Thyroid gland (tissue), 4 donors: ENCODE measurements around the gene ZBP1. TPM values are rescaled to one million over a fixed set of nuclear protein-coding genes. Genes with fewer than 3 reads are reported as not detected.

Source experiments
- DNase-seq, 2 donors: peaks; one replicate each; pipeline ENCODE4 v3.0.0-alpha.2; 2019
- H3K27ac ChIP-seq, 3 donors: fragments of 200-600 bp; sonication (generic); 1 replicate in 2 of 3; 2 replicates in 1 of 3; pipeline ENCODE4 v1.5.1; 2016 to 2019; ENCODE audit warnings: mild to moderate bottlenecking in 1 of 3, moderate library complexity in 1 of 3
- H3K27me3 ChIP-seq: fragments of 200-600 bp; sonication (generic); one replicate; pipeline ENCODE4 v1.5.1; 2019
- H3K36me3 ChIP-seq, 2 donors: fragments of 200-600 bp; sonication (generic); one replicate each; pipeline ENCODE4 v1.5.1; 2016 to 2019
- H3K4me1 ChIP-seq, 2 donors: fragments of 200-600 bp; sonication (generic); one replicate each; pipeline ENCODE4 v1.5.1; 2017 to 2019
- H3K4me3 ChIP-seq, 3 donors: fragments of 200-600 bp; sonication (generic); replicated peaks in 1 of 3; 1 replicate in 2 of 3; 2 replicates in 1 of 3; pipeline ENCODE4 v1.5.1; 2016; ENCODE audit warnings: mild to moderate bottlenecking in 1 of 3
- H3K9me3 ChIP-seq: fragments of 200-600 bp; sonication (generic); one replicate; pipeline ENCODE4 v1.5.1; 2017
- CTCF ChIP-seq, 6 experiments: fragments of 200-600 bp in 3 of 6; fragments of 450-650 bp in 3 of 6; sonication (generic) in 3 of 6; IDR thresholded peaks; one replicate each; pipeline ENCODE4 v1.5.1; 2016 to 2019; ENCODE audit warnings: antibody characterized with exemption in 6 of 6, mild to moderate bottlenecking in 2 of 6, inconsistent platforms in 1 of 6, moderate library complexity in 1 of 6
- POLR2A ChIP-seq, 2 donors: fragments of 450-650 bp; IDR thresholded peaks; one replicate each; pipeline ENCODE4 v1.6.1; 2017; ENCODE audit warnings: antibody characterized with exemption in 2 of 2, mild to moderate bottlenecking in 2 of 2, moderate library complexity in 1 of 2
- WGBS, 2 donors: methylation state at CpG; one replicate each; pipeline ENCODE4 v1.1.5; 2017; 5-methylcytosine and 5-hydroxymethylcytosine counted together
- intact Hi-C: fragments of 100-400 bp; cut with DNase I; formaldehyde crosslinking; loops from one replicate; pipeline ENCODE4 v1.15.1; 2023
- total RNA-seq, 4 donors: library from RNA; depleted of rRNA; stranded (reverse); fragments of >200 nt; gene quantifications; one replicate each; pipeline ENCODE4 v1.2.3, GENCODE V29; 2016

Gene ZBP1
- total RNA-seq, 4 donors from 2014 or later, result 0.33 to 1.5 (median 0.34) TPM; not detected in 1

- peak in 1 of 2 donors; percentile 0 for DNase-seq
- H3K36me3 ChIP-seq, result no peaks in the 10 kb centered on the region
- intact Hi-C loops, result no loop called here
- TF ChIP-seq POLR2A (IDR thresholded peaks at IDR 0.05) (no peak), CTCF (IDR thresholded peaks at IDR 0.05) (no peak)
- H3K9me3 ChIP-seq, result no peaks in the 10 kb centered on the region
- 94 to 95% methylated on average over 18 to 21 of the region's 27 CpGs for WGBS, 2 donors
- H3K27ac ChIP-seq, result no peak overlapping the region
- no peak overlapping the region for H3K4me3 ChIP-seq
- H3K27me3 ChIP-seq, result no peaks in the 10 kb centered on the region
- H3K4me1 ChIP-seq, result peaks cover 31 to 32% of the 10 kb centered on the region in 2 donors
These were observed 43.6 kb upstream of the ZBP1 start for GRCh38 chr20:57663681-57664451.

GRCh38 chr20:57663241-57663640, 43.0 kb upstream of the ZBP1 start:
- DNase-seq, result peak in 1 of 2 donors; percentile 0
- Histone ChIP-seq H3K36me3 (no peaks in the 10 kb centered on the region), H3K9me3 (no peaks in the 10 kb centered on the region), H3K27ac (no peak overlapping the region), H3K27me3 (no peaks in the 10 kb centered on the region), H3K4me3 (no peak overlapping the region), H3K4me1 (peaks cover 25 to 26% of the 10 kb centered on the region in 2 donors)
- WGBS, 2 donors, result 86 to 99% methylated on average over 4 to 9 of the region's 9 CpGs
- no peak for TF ChIP-seq CTCF (IDR thresholded peaks at IDR 0.05)
- no peak for TF ChIP-seq POLR2A (IDR thresholded peaks at IDR 0.05)
- intact Hi-C loops, result no loop called here

GRCh38 chr20:57662456-57663240, 42.4 kb upstream of the ZBP1 start:
- intact Hi-C loops, result no loop called here
- Histone ChIP-seq H3K36me3 (no peaks in the 10 kb centered on the region), H3K27me3 (no peaks in the 10 kb centered on the region), H3K4me3 (no peak overlapping the region), H3K27ac (peak overlapping the region in 1 of 3 donors; percentile 87), H3K9me3 (no peaks in the 10 kb centered on the region), H3K4me1 (peaks cover 20% of the 10 kb centered on the region in 2 donors)
- WGBS, 2 donors, result 77 to 93% methylated on average over 13 to 14 of the region's 21 CpGs
- DNase-seq, result peak in 1 of 2 donors; percentile 24
- TF ChIP-seq POLR2A (IDR thresholded peaks at IDR 0.05) (no peak), CTCF (IDR thresholded peaks at IDR 0.05) (no peak)

- no peaks in the 10 kb centered on the region for H3K27me3 ChIP-seq
- intact Hi-C loops, result no loop called here
- no peaks in the 10 kb centered on the region for H3K36me3 ChIP-seq
- peaks cover 14 to 15% of the 10 kb centered on the region in 2 donors for H3K4me1 ChIP-seq
- H3K27ac ChIP-seq, result peak overlapping the region; percentile 63 to 88 (median 87)
- 79 to 85% methylated on average over 24 to 26 of the region's 26 CpGs for WGBS, 2 donors
- peak in 1 of 2 donors; percentile 0 for DNase-seq
- TF ChIP-seq POLR2A (IDR thresholded peaks at IDR 0.05) (no peak), CTCF (IDR thresholded peaks at IDR 0.05) (no peak)
- no peaks in the 10 kb centered on the region for H3K9me3 ChIP-seq
- no peak overlapping the region for H3K4me3 ChIP-seq
These were observed 41.7 kb upstream of the ZBP1 start for GRCh38 chr20:57661746-57662455.
